Breast epithelium (tissue), 4 donors: ENCODE data around the gene CKMT1A. TPM values are rescaled to one million over a fixed set of nuclear protein-coding genes. Genes with fewer than 3 reads are reported as not detected.
"Not testable (repeated sequence)": the region's sequence is repeated elsewhere in the genome, so short reads cannot be mapped to it uniquely, and the experiment has no call there.

Experiments
- DNase-seq, 2 donors: peaks; one replicate each; pipeline ENCODE4 v3.0.0-alpha.2; 2019; ENCODE audit warnings: low spot score in 2 of 2
- H3K27ac ChIP-seq, 2 donors: fragments of 200-600 bp; sonication (generic) in 1 of 2; one replicate each; pipeline ENCODE4 v1.5.1; 2016 to 2019; ENCODE audit warnings: mild to moderate bottlenecking in 1 of 2
- H3K27me3 ChIP-seq, 2 donors: fragments of 200-600 bp; sonication (generic) in 1 of 2; one replicate each; pipeline versions ENCODE4 v1.5.1 to v1.6.0; 2017 to 2019; ENCODE audit warnings: control low read depth in 1 of 2, mild to moderate bottlenecking in 1 of 2
- H3K36me3 ChIP-seq: fragments of 200-600 bp; one replicate; pipeline ENCODE4 v1.5.1; 2019
- H3K4me1 ChIP-seq, 2 donors: fragments of 200-600 bp; sonication (generic); one replicate each; pipeline ENCODE4 v1.5.1; 2016 to 2019; ENCODE audit warnings: control low read depth in 1 of 2
- H3K4me3 ChIP-seq, 3 donors: fragments of 200-600 bp; sonication (generic); 1 replicate in 2 of 3; 2 replicates in 1 of 3; pipeline ENCODE4 v1.5.1; 2016 to 2019; ENCODE audit warnings: mild to moderate bottlenecking in 3 of 3, moderate library complexity in 2 of 3
- H3K9me3 ChIP-seq, 2 donors: fragments of 200-600 bp; sonication (generic) in 1 of 2; one replicate each; pipeline ENCODE4 v1.5.1; 2016 to 2019; ENCODE audit warnings: control low read depth in 1 of 2
- POLR2A ChIP-seq: fragments of 450-650 bp; IDR thresholded peaks from one replicate; pipeline ENCODE4 v1.6.1; 2016; ENCODE audit warnings: antibody characterized with exemption, mild to moderate bottlenecking, moderate library complexity
- POLR2AphosphoS5 ChIP-seq, 3 donors: sonication (generic); formaldehyde crosslinking; IDR thresholded peaks; one replicate each; pipeline ENCODE4 v1.6.1; 2017; ENCODE audit warnings: antibody characterized with exemption in 3 of 3
- intact Hi-C: fragments of 100-400 bp; cut with DNase I; formaldehyde crosslinking; loops from one replicate; pipeline ENCODE4 v1.15.1; 2023; ENCODE audit warnings: low total_unique reads
- total RNA-seq, 3 donors: library from RNA; depleted of rRNA; stranded (reverse); fragments of >200 nt; gene quantifications; one replicate each; pipeline ENCODE4 v1.1.0, GENCODE V29; 2016
- TF ChIP-seq, protein P1 (sequence below), 3 donors: fragments of 450-650 bp; IDR thresholded peaks; one replicate each; pipeline ENCODE4 v1.5.1; 2016 to 2017; ENCODE audit warnings: antibody characterized with exemption in 3 of 3, mild to moderate bottlenecking in 3 of 3, moderate library complexity in 3 of 3

Gene CKMT1A
- total RNA-seq, 3 donors from 2014 or later = 0.66 to 2.0 TPM; not detected in 1

DNA sequence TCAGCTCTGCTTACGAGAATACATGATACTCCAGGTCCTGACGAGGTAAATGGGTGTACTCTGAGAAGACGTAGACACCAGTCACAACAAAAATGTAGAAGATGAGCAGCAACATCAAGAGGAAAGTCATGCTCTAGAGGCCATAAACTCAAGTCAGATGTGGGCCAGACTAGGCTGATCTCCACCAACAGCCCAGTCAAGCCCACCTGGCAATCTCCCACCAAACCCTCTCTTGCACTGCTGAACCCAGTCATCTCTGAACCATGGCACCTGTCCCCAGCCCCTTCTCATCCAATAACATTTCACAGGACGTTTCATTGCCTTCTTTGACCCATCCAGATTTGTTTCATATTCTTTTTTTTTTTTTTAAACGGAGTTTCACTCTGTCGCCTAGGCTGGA, 41.8 kb downstream of the CKMT1A start:
- no peaks in the 10 kb centered on the region for H3K36me3 ChIP-seq
- H3K4me3 ChIP-seq = no peak overlapping the region
- no peak for DNase-seq
- no peaks in the 10 kb centered on the region for H3K4me1 ChIP-seq
- no peaks in the 10 kb centered on the region for H3K27me3 ChIP-seq
- TF ChIP-seq, protein P1, sequence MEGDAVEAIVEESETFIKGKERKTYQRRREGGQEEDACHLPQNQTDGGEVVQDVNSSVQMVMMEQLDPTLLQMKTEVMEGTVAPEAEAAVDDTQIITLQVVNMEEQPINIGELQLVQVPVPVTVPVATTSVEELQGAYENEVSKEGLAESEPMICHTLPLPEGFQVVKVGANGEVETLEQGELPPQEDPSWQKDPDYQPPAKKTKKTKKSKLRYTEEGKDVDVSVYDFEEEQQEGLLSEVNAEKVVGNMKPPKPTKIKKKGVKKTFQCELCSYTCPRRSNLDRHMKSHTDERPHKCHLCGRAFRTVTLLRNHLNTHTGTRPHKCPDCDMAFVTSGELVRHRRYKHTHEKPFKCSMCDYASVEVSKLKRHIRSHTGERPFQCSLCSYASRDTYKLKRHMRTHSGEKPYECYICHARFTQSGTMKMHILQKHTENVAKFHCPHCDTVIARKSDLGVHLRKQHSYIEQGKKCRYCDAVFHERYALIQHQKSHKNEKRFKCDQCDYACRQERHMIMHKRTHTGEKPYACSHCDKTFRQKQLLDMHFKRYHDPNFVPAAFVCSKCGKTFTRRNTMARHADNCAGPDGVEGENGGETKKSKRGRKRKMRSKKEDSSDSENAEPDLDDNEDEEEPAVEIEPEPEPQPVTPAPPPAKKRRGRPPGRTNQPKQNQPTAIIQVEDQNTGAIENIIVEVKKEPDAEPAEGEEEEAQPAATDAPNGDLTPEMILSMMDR (IDR thresholded peaks at IDR 0.05) = no peak
- TF ChIP-seq POLR2A = no peak
- no peak for TF ChIP-seq POLR2AphosphoS5 (IDR thresholded peaks at IDR 0.05)
- intact Hi-C loops = no loop called here
- no peaks in the 10 kb centered on the region for H3K9me3 ChIP-seq
- no peak overlapping the region for H3K27ac ChIP-seq

DNA sequence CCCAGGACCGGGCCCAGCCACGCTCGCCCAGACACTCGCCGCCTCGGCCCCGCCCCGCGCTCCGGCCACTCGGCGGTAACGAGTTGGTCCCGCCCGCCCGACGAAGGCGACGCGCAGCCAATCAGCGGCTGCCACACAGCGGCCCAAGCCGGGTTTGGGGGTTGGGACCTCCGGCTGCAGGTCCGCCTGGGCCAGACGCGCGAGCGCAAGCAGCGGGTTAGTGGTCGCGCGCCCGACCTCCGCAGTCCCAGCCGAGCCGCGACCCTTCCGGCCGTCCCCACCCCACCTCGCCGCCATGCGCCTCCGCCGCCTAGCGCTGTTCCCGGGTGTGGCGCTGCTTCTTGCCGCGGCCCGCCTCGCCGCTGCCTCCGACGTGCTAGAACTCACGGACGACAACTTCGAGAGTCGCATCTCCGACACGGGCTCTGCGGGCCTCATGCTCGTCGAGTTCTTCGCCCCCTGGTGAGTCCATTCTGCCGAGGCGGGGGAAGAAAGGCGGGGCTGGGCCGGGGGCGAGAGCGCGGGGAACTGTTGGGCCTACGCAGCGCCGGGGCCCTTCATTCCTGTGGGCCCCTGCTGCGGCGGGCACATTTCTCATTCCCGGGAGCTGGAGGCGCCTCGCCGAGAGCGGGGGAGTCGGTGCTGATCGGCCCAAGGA, 52.7 kb downstream of the CKMT1A start, which contains the start of gene PDIA3:
TSS of gene PDIA3 (plus strand) at position 194 of the 658 bp plus-strand sequence. CDS start at position 296, 102 bp downstream.
- intact Hi-C loops, H3K36me3 ChIP-seq, H3K27me3 ChIP-seq, H3K9me3 ChIP-seq, H3K4me1 ChIP-seq: not testable (repeated sequence)
- Histone ChIP-seq H3K27ac (peak within 1 kb of the TSS; percentile 93 to 96), H3K4me3 (peak within 1 kb of the TSS; percentile 76 to 92 (median 77))
- DNase-seq = peak; percentile 90
- TF ChIP-seq, protein P1 (IDR thresholded peaks at IDR 0.05) = peak in 2 of 3 donors; percentile 20 to 49
- TF ChIP-seq POLR2A (peak; percentile 90), POLR2AphosphoS5 (IDR thresholded peaks at IDR 0.05) (peak; percentile 48 to 95 (median 84))

DNA sequence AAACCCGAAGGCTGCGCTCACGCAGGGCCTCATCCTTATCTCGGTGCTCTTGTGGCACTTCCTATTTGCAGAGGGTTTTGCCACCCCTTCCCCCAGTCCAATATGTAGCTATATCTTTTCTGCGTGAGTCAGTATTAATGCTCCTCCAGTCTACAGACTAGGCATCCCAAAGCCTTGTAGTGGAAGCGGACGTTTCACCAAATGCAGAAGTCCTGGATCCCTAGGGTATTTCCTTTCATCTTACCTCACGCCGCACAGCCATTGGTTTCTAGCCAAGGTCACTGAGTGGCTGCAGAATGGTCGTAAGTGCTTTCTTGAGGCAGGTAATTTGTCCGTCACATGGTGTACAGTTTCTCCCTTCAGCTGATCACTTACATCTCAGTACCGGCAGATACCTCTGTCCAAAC, 53.2 kb downstream of the CKMT1A start:
- intact Hi-C loops, H3K9me3 ChIP-seq, H3K27me3 ChIP-seq, H3K36me3 ChIP-seq, DNase-seq, H3K4me1 ChIP-seq: not testable (repeated sequence)
- peak overlapping the region; percentile 76 to 92 (median 77) for H3K4me3 ChIP-seq
- H3K27ac ChIP-seq = peak overlapping the region; percentile 93 to 96

DNA sequence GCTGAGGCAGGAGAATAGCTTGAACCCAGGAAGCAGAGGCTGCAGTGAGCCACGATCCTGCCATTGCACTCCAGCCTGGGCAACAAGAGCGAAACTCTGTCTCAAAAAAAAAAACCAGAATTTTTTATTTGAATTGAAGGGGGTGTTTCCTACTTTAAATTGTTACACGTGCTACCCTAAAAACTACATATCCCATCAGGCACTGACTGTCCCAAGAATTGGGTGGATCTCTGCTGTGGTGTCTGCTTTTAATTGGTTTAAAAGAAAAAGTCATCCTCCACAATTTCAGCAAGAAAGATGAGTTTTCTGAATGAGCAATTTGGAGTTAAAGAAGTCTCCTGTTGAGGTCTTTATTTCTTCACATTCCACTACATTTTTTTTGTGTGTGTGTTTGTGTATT, 54.7 kb downstream of the CKMT1A start:
- intact Hi-C loops = no loop called here
- no peaks in the 10 kb centered on the region for H3K27me3 ChIP-seq
- no peak for DNase-seq
- TF ChIP-seq POLR2A (no peak), POLR2AphosphoS5 (IDR thresholded peaks at IDR 0.05) (no peak)
- peak overlapping the region in 2 of 3 donors; percentile 76 to 92 for H3K4me3 ChIP-seq
- H3K36me3 ChIP-seq = no peaks in the 10 kb centered on the region
- H3K27ac ChIP-seq = no peak overlapping the region
- H3K9me3 ChIP-seq = no peaks in the 10 kb centered on the region
- no peaks in the 10 kb centered on the region for H3K4me1 ChIP-seq

Other genes starting within 250 kb of the CKMT1A start
- gene TP53BP1, start 200.7 kb upstream of the CKMT1A start, total RNA-seq = 10 to 100 TPM; 30.1 to 65.5 (median 60.9) TPM
- 10 to 100 TPM in 1 of 3 donors, 1 to 10 TPM in 2; 2.8 to 12.8 (median 8.8) TPM for gene MAP1A, start 176.3 kb upstream of the CKMT1A start, total RNA-seq
- 10 to 100 TPM; 11.4 to 75.4 (median 33.2) TPM for gene PPIP5K1, start 103.7 kb upstream of the CKMT1A start, total RNA-seq
- 1 to 10 TPM in 2 of 3 donors, not detected in 1; 2.6 to 5.7 TPM for gene CKMT1B, start 99.8 kb upstream of the CKMT1A start, total RNA-seq
- gene STRC, start 75.1 kb upstream of the CKMT1A start, total RNA-seq = 1 to 10 TPM in 2 of 3 donors, under 1 TPM in 1; 0.64 to 2.0 (median 1.3) TPM
- 10 to 100 TPM in 1 of 3 donors, 1 to 10 TPM in 2; 1.8 to 10.2 (median 6.6) TPM for gene CATSPER2, start 45.0 kb upstream of the CKMT1A start, total RNA-seq
- 100 to 1,000 TPM; 107 to 125 (median 109) TPM for gene PDIA3, start 52.6 kb downstream of the CKMT1A start, total RNA-seq
- gene ELL3, start 83.1 kb downstream of the CKMT1A start, total RNA-seq = 10 to 100 TPM in 1 of 3 donors, 1 to 10 TPM in 2; 5.2 to 14.5 (median 9.0) TPM
- gene SERF2, start 98.5 kb downstream of the CKMT1A start, total RNA-seq = 100 to 1,000 TPM; 653 to 916 (median 695) TPM
- under 1 TPM in 1 of 3 donors, not detected in 2; 0.16 TPM for gene SERINC4, start 106.4 kb downstream of the CKMT1A start, total RNA-seq
- gene HYPK, start 106.7 kb downstream of the CKMT1A start, total RNA-seq = 10 to 100 TPM in 2 of 3 donors, 1 to 10 TPM in 1; 9.5 to 17.7 (median 11.2) TPM
- 10 to 100 TPM; 14.4 to 26.3 (median 15.7) TPM for gene MFAP1, start 130.8 kb downstream of the CKMT1A start, total RNA-seq
- gene WDR76, start 133.1 kb downstream of the CKMT1A start, total RNA-seq = 1 to 10 TPM; 4.2 to 4.6 (median 4.5) TPM